ENCODE data around the gene ACY1.

- TF ChIP-seq EP300 (IDR thresholded peaks at IDR 0.05) (no peak), CTCF (IDR thresholded peaks at IDR 0.05) (no peak), POLR2AphosphoS5 (IDR thresholded peaks at IDR 0.05) (no peak), POLR2A (IDR thresholded peaks at IDR 0.05) (no peak)
Observed at GRCh38 chr3:52007291-52007690, 24.0 kb downstream of the ACY1 start.
